IPS-NIHi7 (cell line): Measurements from ENCODE around the gene PXDC1.

Source experiments
- DNase-seq: peaks from one replicate; pipeline ENCODE4 v3.0.0; 2012; ENCODE audit warnings: mixed read lengths; ENCODE audit errors: extremely low spot score

The PXDC1 gene

GRCh38 chr6:3751077-3751729 lies at the start of gene PXDC1:
Gene PXDC1, minus strand, starts transcription at chr6:3751713. Its CDS starts 182 bp downstream, at chr6:3751531.
- DNase-seq, result no peak

GRCh38 chr6:3800850-3801591 lies 49.5 kb upstream of the PXDC1 start:
- DNase-seq, result no peak

GRCh38 chr6:3799719-3800118 lies 48.2 kb upstream of the PXDC1 start:
- DNase-seq, result no peak

GRCh38 chr6:3798055-3798919 lies 46.8 kb upstream of the PXDC1 start:
- no peak for DNase-seq

GRCh38 chr6:3797231-3798054 lies 45.9 kb upstream of the PXDC1 start:
- no peak for DNase-seq

GRCh38 chr6:3796719-3797041 lies 45.2 kb upstream of the PXDC1 start:
- DNase-seq, result no peak

GRCh38 chr6:3795836-3796718 lies 44.6 kb upstream of the PXDC1 start:
- DNase-seq, result no peak

- no peak for DNase-seq
Measured at GRCh38 chr6:3794092-3794491, 42.6 kb upstream of the PXDC1 start.

- DNase-seq, result no peak
Measured at GRCh38 chr6:3793545-3793944, 42.0 kb upstream of the PXDC1 start.

- no peak for DNase-seq
Measured at GRCh38 chr6:3791526-3792203, 40.2 kb upstream of the PXDC1 start.

GRCh38 chr6:3789896-3790558 lies 38.5 kb upstream of the PXDC1 start:
- no peak for DNase-seq

GRCh38 chr6:3789018-3789895 lies 37.7 kb upstream of the PXDC1 start:
- DNase-seq, result no peak

GRCh38 chr6:3788408-3789017 lies 37.0 kb upstream of the PXDC1 start:
- DNase-seq, result no peak

- no peak for DNase-seq
Measured at GRCh38 chr6:3786141-3786540, 34.6 kb upstream of the PXDC1 start.

- no peak for DNase-seq
Measured at GRCh38 chr6:3785745-3786098, 34.2 kb upstream of the PXDC1 start.

GRCh38 chr6:3784885-3785744 lies 33.6 kb upstream of the PXDC1 start:
- no peak for DNase-seq

GRCh38 chr6:3784423-3784822 lies 32.9 kb upstream of the PXDC1 start:
- no peak for DNase-seq
